ENCODE results near the gene SYT11. TPM values are rescaled to one million over a fixed set of nuclear protein-coding genes. Genes with fewer than 3 reads are reported as not detected.

The SYT11 gene
- total and polyA plus RNA-seq, 10 donors, result 1.1 to 22.1 (median 11.9) TPM

DNA sequence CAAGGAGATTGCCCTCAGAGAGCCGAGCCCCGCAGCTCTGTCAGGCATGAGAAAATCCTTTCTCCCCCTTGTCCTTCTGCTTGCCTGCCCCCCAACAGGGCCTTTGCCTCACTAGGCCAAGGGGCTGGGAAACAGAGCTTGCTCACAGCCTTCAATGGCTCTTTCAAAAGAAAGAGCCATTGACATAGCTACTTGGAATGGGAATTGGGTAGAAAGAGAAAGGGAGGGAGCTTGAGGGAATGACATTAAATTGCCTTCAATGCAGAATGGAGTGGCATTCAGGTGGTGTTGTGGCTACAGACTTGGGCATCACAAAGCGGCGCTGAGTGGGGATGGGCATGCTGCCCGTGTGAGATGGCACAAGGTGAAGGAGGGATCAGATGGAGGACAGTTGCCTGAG is 13.2 kb downstream of the SYT11 start:
- peaks cover 0 to 7% (median 0%) of the 10 kb centered on the region in 6 donors for H3K36me3 ChIP-seq
- H3K9me3 ChIP-seq, result no peaks in the 10 kb centered on the region
- 91 to 98% (median 94%) methylated on average over 5 of the region's 5 CpGs for WGBS, 5 donors
- intact Hi-C loops (cut with DNase I; ENCODE audit: low total_unique reads), result no loop called here
- H3K4me1 ChIP-seq, result peaks cover 0 to 13% (median 0%) of the 10 kb centered on the region in 6 donors
- no peak for TF ChIP-seq POLR2A (IDR thresholded peaks at IDR 0.05)
- no peak for TF ChIP-seq POLR2AphosphoS5 (IDR thresholded peaks at IDR 0.05)
- no peak for TF ChIP-seq CTCF (IDR thresholded peaks at IDR 0.05 in 8 of 11, conservative IDR thresholded peaks at IDR 0.05 in 3 of 11)
- no peak overlapping the region for H3K4me3 ChIP-seq
- no peaks in the 10 kb centered on the region for H3K27me3 ChIP-seq (replicated peaks in 1 of 7)
- DNase-seq, result no peak
- H3K27ac ChIP-seq, result peak overlapping the region in 1 of 8 donors; percentile 70

DNA sequence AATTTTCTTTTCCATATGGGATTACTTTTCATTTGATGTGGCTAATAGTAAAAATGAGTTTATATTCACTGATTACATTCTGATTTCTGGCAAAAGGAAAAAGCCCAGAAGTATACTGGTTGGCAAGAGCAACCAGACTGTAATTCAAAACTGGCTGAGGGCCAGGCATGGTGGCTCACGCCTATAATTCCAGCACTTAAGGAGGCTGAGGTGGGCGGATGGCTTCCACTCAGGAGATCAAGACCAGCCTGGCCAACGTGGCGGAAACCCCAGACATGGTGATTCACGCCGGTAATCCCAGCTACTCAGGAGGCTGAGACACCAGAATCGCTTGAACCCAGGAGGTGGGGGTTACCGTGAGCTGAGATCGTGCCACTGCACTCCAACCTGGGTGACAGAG is 14.5 kb downstream of the SYT11 start:
- intact Hi-C loops (cut with DNase I; ENCODE audit: low total_unique reads), result no loop called here
- Histone ChIP-seq H3K27ac (no peak overlapping the region), H3K27me3 (replicated peaks in 1 of 7) (no peaks in the 10 kb centered on the region), H3K4me1 (peaks cover 0 to 13% (median 0%) of the 10 kb centered on the region in 6 donors), H3K36me3 (peaks cover 0 to under 1% (median 0%) of the 10 kb centered on the region in 6 donors), H3K4me3 (no peak overlapping the region), H3K9me3 (no peaks in the 10 kb centered on the region)
- TF ChIP-seq CTCF (IDR thresholded peaks at IDR 0.05 in 8 of 11, conservative IDR thresholded peaks at IDR 0.05 in 3 of 11) (no peak), POLR2AphosphoS5 (IDR thresholded peaks at IDR 0.05) (no peak), POLR2A (IDR thresholded peaks at IDR 0.05) (no peak)
- WGBS, 5 donors, result 81 to 90% (median 87%) methylated on average over 9 of the region's 9 CpGs
- no peak for DNase-seq

- Histone ChIP-seq H3K4me1 (no peaks in the 10 kb centered on the region), H3K36me3 (peaks cover 0 to 26% (median 2%) of the 10 kb centered on the region in 6 donors), H3K27me3 (replicated peaks in 1 of 7) (no peaks in the 10 kb centered on the region), H3K4me3 (no peak overlapping the region), H3K9me3 (no peaks in the 10 kb centered on the region), H3K27ac (no peak overlapping the region)
- 94 to 100% (median 96%) methylated on average over 2 of the region's 2 CpGs for WGBS, 5 donors
- DNase-seq, result no peak
- intact Hi-C loops (cut with DNase I; ENCODE audit: low total_unique reads), result no loop called here
- TF ChIP-seq CTCF (IDR thresholded peaks at IDR 0.05 in 8 of 11, conservative IDR thresholded peaks at IDR 0.05 in 3 of 11) (no peak), POLR2AphosphoS5 (IDR thresholded peaks at IDR 0.05) (no peak), POLR2A (IDR thresholded peaks at IDR 0.05) (no peak)
Measured at GRCh38 chr1:155877945-155878344, 18.6 kb downstream of the SYT11 start.

DNA sequence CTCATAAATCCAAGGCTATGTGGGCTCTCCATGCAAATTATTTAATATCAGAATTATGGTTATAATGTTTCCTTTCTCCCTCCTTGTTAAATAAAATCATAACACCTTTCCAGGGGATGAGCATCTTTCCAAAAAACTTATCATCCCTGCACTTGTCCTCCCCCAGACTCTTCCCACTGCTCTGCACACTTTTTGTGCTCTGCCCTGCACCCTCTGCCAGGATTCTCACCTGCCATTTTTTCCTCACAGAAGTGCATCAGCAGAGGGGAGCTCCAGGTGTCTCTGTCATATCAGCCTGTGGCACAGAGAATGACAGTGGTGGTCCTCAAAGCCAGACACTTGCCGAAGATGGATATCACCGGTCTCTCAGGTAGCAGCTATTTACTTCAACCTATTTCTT is 20.9 kb downstream of the SYT11 start:
- Histone ChIP-seq H3K9me3 (no peaks in the 10 kb centered on the region), H3K36me3 (peaks cover 0 to 29% (median 2%) of the 10 kb centered on the region in 6 donors), H3K4me3 (no peak overlapping the region), H3K27ac (no peak overlapping the region), H3K27me3 (replicated peaks in 1 of 7) (no peaks in the 10 kb centered on the region), H3K4me1 (no peaks in the 10 kb centered on the region)
- 96 to 100% (median 98%) methylated on average over 2 of the region's 2 CpGs for WGBS, 5 donors
- DNase-seq, result no peak
- intact Hi-C loops (cut with DNase I; ENCODE audit: low total_unique reads), result no loop called here
- TF ChIP-seq POLR2AphosphoS5 (IDR thresholded peaks at IDR 0.05), result no peak
- TF ChIP-seq POLR2A (IDR thresholded peaks at IDR 0.05), result no peak

DNA sequence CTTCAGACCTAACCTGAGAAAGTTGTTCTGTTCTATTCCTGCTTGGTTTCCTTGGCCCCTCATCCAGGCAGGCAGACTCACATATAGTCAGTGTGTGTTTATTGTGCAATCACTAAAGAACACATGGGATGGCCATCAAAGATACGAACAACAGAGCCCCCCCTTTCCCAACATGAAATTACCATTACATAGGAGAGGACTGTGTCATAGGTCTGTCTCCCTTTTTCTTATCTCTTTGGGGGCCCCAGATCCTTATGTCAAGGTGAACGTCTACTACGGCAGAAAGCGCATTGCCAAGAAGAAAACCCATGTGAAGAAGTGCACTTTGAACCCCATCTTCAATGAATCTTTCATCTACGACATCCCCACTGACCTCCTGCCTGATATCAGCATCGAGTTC is 21.6 kb downstream of the SYT11 start:
- H3K4me3 ChIP-seq, result no peak overlapping the region
- intact Hi-C loops (cut with DNase I; ENCODE audit: low total_unique reads), result no loop called here
- no peak for TF ChIP-seq CTCF (IDR thresholded peaks at IDR 0.05 in 8 of 11, conservative IDR thresholded peaks at IDR 0.05 in 3 of 11)
- H3K4me1 ChIP-seq, result no peaks in the 10 kb centered on the region
- DNase-seq, result no peak
- 89 to 94% (median 91%) methylated on average over 6 of the region's 6 CpGs for WGBS, 5 donors
- no peaks in the 10 kb centered on the region for H3K27me3 ChIP-seq (replicated peaks in 1 of 7)
- no peaks in the 10 kb centered on the region for H3K9me3 ChIP-seq
- H3K27ac ChIP-seq, result no peak overlapping the region
- H3K36me3 ChIP-seq, result peaks cover 0 to 29% (median 2%) of the 10 kb centered on the region in 6 donors

All from spleen (tissue), 11 donors.